Measurements from ENCODE around the gene IL36G.

Gene IL36G

DNA sequence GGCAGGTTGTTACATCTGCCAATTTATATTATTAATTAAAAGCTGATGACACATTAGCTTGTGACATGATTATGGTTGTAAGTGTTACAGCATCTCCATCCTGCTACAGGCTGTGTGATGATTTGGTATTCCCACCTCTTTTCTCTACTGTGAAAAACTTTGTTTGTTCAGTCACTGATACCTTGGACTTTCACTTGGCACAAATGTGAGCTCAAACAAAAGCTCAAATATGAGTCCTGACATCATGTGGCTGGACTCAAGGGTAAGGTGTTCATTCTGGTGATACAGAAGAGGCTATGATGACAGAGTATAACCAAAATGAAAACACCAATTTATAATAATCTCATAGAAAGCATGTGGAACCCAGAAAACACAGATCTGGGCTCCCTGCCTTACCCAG, 16.0 kb downstream of the IL36G start:
- H3K4me2 ChIP-seq, result no peak overlapping the region
- H3K9me3 ChIP-seq (replicated peaks in 1 of 11), result peaks cover 18 to 41% (median 26%) of the 10 kb centered on the region in 11 experiments; a peak in 21 of 22 replicates
- no peak overlapping the region for H3K27ac ChIP-seq
- H3K27me3 ChIP-seq, result no peaks in the 10 kb centered on the region
- no peak overlapping the region for H3K9ac ChIP-seq
- no peak overlapping the region for H3K4me3 ChIP-seq
- no peaks in the 10 kb centered on the region for H3K36me3 ChIP-seq
- no peaks in the 10 kb centered on the region for H4K20me1 ChIP-seq
- peaks cover 0 to 9% (median 7%) of the 10 kb centered on the region in 10 experiments; a peak in 16 of 20 replicates for H3K4me1 ChIP-seq
- TF ChIP-seq Cebpa-rat (IDR thresholded peaks at IDR 0.05), result no peak

DNA sequence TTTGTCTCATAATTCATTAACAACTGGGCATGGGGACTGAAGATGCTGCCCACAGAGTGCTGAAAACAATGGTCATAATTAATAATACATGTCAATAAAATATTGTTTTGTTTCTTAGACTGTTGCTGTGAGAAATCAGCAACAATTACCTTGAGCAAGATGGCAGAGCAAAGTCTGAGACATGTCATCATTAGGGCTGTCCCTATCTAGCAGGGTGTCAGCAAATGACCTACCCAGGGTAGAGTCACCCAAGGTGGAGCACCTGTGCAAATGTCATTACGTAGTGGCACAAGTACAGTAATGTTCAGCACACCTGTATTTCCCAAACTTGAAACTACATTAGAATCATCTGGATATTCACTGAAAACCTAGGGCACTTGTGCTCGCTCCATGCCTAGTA, 16.8 kb downstream of the IL36G start:
- Histone ChIP-seq H3K27me3 (no peaks in the 10 kb centered on the region), H3K36me3 (no peaks in the 10 kb centered on the region), H3K4me3 (no peak overlapping the region), H4K20me1 (no peaks in the 10 kb centered on the region), H3K4me2 (no peak overlapping the region), H3K27ac (no peak overlapping the region), H3K9ac (no peak overlapping the region), H3K9me3 (replicated peaks in 1 of 11) (peaks cover 17 to 40% (median 26%) of the 10 kb centered on the region in 11 experiments), H3K4me1 (peaks cover 0 to 9% (median 7%) of the 10 kb centered on the region in 10 experiments; a peak in 16 of 20 replicates)
- no peak for TF ChIP-seq Cebpa-rat (IDR thresholded peaks at IDR 0.05)

DNA sequence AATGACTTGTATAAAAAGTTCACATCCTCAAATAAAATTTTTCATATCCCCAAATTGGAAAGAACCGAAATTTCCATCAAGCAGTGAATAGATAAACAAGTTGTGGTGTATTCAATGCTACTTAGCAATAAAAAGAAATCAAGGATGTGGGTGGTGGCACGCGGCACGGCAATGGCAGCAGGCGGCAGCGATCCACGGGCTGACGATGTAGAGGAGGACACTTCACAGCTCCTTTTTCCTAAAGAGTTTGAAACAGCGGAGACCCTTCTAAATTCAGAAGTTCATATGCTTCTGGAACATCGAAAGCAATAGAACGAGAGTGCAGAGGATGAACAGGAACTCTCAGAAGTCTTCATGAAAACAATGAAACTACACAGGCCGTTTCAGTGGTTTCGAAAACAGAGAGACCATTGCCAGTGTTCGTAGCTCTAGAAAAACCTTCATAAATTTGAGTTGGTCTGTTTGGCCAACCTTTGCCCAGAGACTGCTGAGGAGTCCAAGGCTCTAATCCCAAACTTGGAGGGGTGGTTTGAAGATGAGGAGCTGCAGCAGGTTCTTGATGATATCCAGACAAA, 17.6 kb downstream of the IL36G start:
- Histone ChIP-seq H3K4me2 (no peak overlapping the region), H4K20me1 (no peaks in the 10 kb centered on the region), H3K27me3 (no peaks in the 10 kb centered on the region), H3K4me3 (no peak overlapping the region), H3K27ac (no peak overlapping the region), H3K9ac (no peak overlapping the region), H3K4me1 (peaks cover 0 to 9% (median 7%) of the 10 kb centered on the region in 10 experiments; a peak in 16 of 20 replicates), H3K36me3 (no peaks in the 10 kb centered on the region), H3K9me3 (replicated peaks in 1 of 11) (peaks cover 21 to 43% (median 30%) of the 10 kb centered on the region in 11 experiments)
- TF ChIP-seq Cebpa-rat (IDR thresholded peaks at IDR 0.05), result no peak

DNA sequence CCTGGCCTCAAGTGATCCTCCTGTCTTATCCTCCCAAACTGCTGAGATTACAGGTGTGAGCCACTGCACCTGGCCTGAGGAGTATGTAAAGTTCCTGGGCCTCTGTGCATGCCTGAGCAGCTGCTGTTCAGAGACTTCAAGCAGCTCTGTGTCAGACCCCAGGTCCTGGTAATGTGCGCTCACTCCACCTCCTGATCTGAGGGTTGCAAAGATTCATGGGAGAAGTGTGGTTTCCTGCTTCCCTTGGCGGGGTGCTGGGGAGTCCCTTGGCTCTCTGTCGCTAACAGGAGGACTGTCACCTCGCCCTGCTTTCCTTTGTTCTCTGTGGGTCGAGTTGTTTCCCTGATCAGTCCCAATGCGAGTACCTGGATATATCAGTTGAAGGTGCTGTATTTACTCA, 18.8 kb downstream of the IL36G start:
- H3K36me3 ChIP-seq, result no peaks in the 10 kb centered on the region
- peaks cover 0 to 9% (median 7%) of the 10 kb centered on the region in 10 experiments; a peak in 16 of 20 replicates for H3K4me1 ChIP-seq
- no peaks in the 10 kb centered on the region for H3K27me3 ChIP-seq
- peaks cover 26 to 45% (median 36%) of the 10 kb centered on the region in 11 experiments for H3K9me3 ChIP-seq (replicated peaks in 1 of 11)
- H3K9ac ChIP-seq, result no peak overlapping the region
- no peak overlapping the region for H3K4me3 ChIP-seq
- H4K20me1 ChIP-seq, result no peaks in the 10 kb centered on the region
- TF ChIP-seq Cebpa-rat (IDR thresholded peaks at IDR 0.05), result no peak
- H3K27ac ChIP-seq, result no peak overlapping the region
- H3K4me2 ChIP-seq, result peak overlapping the region in 8 of 11 experiments; percentile 38 to 65 (median 44); a peak in 15 of 22 replicates

DNA sequence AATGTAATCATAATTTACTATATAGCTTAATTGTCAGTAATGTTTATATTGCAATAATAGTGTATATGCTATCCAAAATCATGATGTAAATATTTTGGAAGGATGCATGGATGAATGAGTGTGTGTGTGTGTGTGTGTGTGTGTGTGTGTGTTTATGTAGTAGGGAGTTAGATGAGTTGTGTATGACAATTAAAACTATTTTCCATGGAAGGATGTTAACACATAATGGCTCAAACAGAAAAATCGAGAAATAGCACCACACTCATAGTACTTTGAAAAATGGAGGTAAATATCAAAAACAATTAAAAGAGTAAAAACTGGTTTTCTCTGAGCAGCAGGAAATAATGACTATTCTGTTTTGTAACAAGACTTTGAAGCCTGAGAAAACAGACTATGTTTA, 19.3 kb downstream of the IL36G start:
- no peak for TF ChIP-seq Cebpa-rat (IDR thresholded peaks at IDR 0.05)
- Histone ChIP-seq H3K36me3 (no peaks in the 10 kb centered on the region), H3K27me3 (no peaks in the 10 kb centered on the region), H4K20me1 (no peaks in the 10 kb centered on the region), H3K9ac (no peak overlapping the region), H3K4me1 (peaks cover 0 to 9% (median 7%) of the 10 kb centered on the region in 10 experiments; a peak in 16 of 20 replicates), H3K4me2 (peak overlapping the region in 6 of 11 experiments; percentile 38 to 58 (median 44); a peak in 8 of 22 replicates), H3K27ac (no peak overlapping the region), H3K4me3 (no peak overlapping the region), H3K9me3 (replicated peaks in 1 of 11) (peaks cover 22 to 41% (median 33%) of the 10 kb centered on the region in 11 experiments)

DNA sequence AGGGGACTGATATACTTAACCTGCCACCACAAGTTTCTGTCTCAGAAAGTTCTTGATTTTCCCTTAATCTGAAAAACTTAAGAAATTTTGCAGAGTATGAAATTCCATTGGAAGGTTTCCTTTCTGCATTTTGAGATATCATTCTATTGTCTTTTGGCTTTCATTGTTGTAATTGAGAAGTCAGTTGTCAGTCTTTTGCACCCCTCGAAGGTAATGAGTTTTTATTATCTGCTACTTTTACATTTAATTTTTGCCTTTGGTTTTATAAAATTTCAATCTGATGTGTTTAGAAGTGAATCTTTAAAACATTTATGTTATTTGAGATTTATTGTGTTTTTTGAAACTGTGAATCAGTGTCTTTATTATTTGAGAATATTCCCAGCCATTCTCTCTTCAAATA, 22.6 kb downstream of the IL36G start:
- TF ChIP-seq Cebpa-rat (IDR thresholded peaks at IDR 0.05), result no peak
- no peaks in the 10 kb centered on the region for H4K20me1 ChIP-seq
- H3K27me3 ChIP-seq, result no peaks in the 10 kb centered on the region
- no peak overlapping the region for H3K4me2 ChIP-seq
- no peaks in the 10 kb centered on the region for H3K36me3 ChIP-seq
- H3K27ac ChIP-seq, result no peak overlapping the region
- H3K9me3 ChIP-seq (replicated peaks in 1 of 11), result peaks cover 17 to 29% (median 23%) of the 10 kb centered on the region in 11 experiments
- H3K4me3 ChIP-seq, result no peak overlapping the region
- no peak overlapping the region for H3K9ac ChIP-seq
- peaks cover 0 to 9% (median 7%) of the 10 kb centered on the region in 10 experiments; a peak in 16 of 20 replicates for H3K4me1 ChIP-seq

DNA sequence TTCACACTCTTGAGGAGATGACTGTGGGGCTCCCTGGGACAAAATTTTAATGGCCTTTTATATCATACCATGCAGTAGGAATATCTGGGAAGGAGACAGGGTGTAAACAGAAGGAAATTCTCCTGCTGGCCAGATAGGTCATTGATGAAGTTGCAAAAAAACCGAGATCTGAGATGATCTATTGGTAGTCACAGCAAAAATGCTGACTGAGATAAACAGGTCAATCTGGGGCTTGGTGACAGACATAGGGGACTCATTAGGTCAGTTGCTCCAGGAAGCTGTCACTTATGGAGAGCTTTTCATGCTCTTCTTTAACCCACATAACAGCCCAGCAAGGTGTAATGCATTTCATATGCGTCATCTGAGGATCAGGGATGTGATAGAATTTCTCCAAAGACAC, 24.9 kb downstream of the IL36G start:
- Histone ChIP-seq H3K36me3 (no peaks in the 10 kb centered on the region), H3K9me3 (replicated peaks in 1 of 11) (peaks cover 17 to 29% (median 23%) of the 10 kb centered on the region in 11 experiments), H3K27me3 (no peaks in the 10 kb centered on the region), H3K9ac (no peak overlapping the region), H3K4me1 (no peaks in the 10 kb centered on the region), H3K27ac (no peak overlapping the region), H4K20me1 (no peaks in the 10 kb centered on the region), H3K4me2 (no peak overlapping the region), H3K4me3 (no peak overlapping the region)
- no peak for TF ChIP-seq Cebpa-rat (IDR thresholded peaks at IDR 0.05)

DNA sequence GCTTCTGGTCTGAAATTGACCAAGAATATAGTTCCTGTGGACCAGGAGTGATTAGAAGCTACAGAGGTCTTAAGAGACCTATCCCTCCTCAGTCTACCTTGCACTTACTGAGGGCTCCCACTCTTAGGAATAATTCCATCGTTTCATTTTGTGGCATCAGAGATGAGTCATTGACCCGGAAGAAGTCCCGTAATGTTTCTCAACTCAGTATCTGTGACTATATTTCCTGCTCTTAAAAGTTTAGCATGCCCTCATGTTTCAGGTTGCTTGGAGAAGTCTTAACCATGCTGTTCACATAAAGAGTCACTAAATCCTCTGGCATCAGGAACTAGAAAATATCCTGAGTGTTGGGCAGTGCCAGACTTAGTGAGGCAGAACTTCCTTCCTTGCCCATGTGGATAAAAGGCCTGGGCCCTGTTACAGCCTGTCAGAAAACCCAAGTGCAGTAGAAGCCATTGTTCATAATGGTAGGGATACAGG, 27.3 kb downstream of the IL36G start, which contains the start of gene IL36A:
IL36A (plus strand) TSS at position 430 of the 480 bp plus-strand sequence. CDS start 413 bp downstream, outside the sequence.
- H3K9ac ChIP-seq, result no peak within 1 kb of the TSS
- no peak within 1 kb of the TSS for H3K27ac ChIP-seq
- H3K4me3 ChIP-seq, result no peak within 1 kb of the TSS
- H3K4me2 ChIP-seq, result no peak within 1 kb of the TSS
- peaks cover 8 to 16% (median 15%) of the 10 kb centered on the region in 11 experiments for H3K9me3 ChIP-seq (replicated peaks in 1 of 11)
- no peaks in the 10 kb centered on the region for H3K4me1 ChIP-seq
- no peaks in the 10 kb centered on the region for H3K27me3 ChIP-seq
- H4K20me1 ChIP-seq, result no peaks in the 10 kb centered on the region
- no peak for TF ChIP-seq Cebpa-rat (IDR thresholded peaks at IDR 0.05)
- no peaks in the 10 kb centered on the region for H3K36me3 ChIP-seq

DNA sequence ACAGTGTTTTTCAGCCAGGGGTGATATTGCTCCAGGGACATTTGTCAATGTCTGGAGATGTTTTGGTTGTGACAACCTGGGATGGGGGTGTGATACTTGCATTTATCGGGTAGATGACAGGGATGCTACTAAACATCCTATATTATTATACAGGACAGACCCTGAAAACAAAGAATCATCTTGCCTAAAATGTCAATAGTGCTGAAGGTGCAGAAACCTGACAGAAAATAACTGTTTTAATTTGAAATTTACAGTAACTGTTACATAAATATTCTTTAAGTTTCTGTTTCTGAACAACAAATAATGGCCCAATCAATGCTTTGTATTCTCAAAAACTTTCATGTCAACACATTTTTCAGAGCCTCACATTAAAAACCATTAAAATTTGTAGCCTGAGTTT, 29.4 kb downstream of the IL36G start:
- no peak overlapping the region for H3K9ac ChIP-seq
- TF ChIP-seq Cebpa-rat (IDR thresholded peaks at IDR 0.05), result no peak
- H3K4me1 ChIP-seq, result no peaks in the 10 kb centered on the region
- H3K27ac ChIP-seq, result no peak overlapping the region
- no peak overlapping the region for H3K4me2 ChIP-seq
- no peak overlapping the region for H3K4me3 ChIP-seq
- no peaks in the 10 kb centered on the region for H4K20me1 ChIP-seq
- H3K36me3 ChIP-seq, result no peaks in the 10 kb centered on the region
- H3K9me3 ChIP-seq (replicated peaks in 1 of 11), result no peaks in the 10 kb centered on the region
- no peaks in the 10 kb centered on the region for H3K27me3 ChIP-seq

DNA sequence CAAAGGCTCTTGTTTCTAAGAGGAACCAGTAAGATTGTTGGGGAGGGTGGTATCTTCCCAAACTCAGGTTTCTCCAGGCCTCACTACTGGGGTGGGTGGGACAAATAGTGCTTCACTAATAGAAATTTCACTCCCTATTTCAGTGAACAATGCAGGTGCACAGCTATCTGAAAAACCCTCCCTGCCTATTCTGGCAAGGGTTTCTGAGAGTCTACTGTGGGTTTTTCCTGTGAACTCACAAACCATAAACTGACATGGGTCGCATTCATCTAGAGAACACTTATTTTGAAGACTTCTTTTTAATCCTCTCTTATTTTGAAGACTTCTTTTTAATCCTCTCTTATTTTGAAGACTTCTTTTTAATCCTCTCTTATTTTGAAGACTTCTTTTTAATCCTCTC, 31.8 kb downstream of the IL36G start:
- Histone ChIP-seq H3K27ac (no peak overlapping the region), H3K9me3 (replicated peaks in 1 of 11) (no peaks in the 10 kb centered on the region), H3K4me2 (no peak overlapping the region), H3K36me3 (no peaks in the 10 kb centered on the region), H3K9ac (no peak overlapping the region), H3K4me3 (no peak overlapping the region), H4K20me1 (no peaks in the 10 kb centered on the region), H3K4me1 (no peaks in the 10 kb centered on the region), H3K27me3 (no peaks in the 10 kb centered on the region)
- no peak for TF ChIP-seq Cebpa-rat (IDR thresholded peaks at IDR 0.05)

All from BLaER1 treated with 17β-estradiol and CSF1 and Interleukin-3, amounts not matched to agents 10 nM and 100 nM (cell line).